GM12873 (cell line): ENCODE measurements around the gene CDC45.

Experiments
- CTCF ChIP-seq: IDR thresholded peaks from 2 replicates; pipeline ENCODE4 v1.5.1; 2012; ENCODE audit warnings: low read depth, mild to moderate bottlenecking, moderate library complexity, low read length, control low read depth; ENCODE audit not compliant: insufficient read depth; ENCODE audit errors: missing control alignments

Gene CDC45

GRCh38 chr22:19554834-19555404 is 75.2 kb downstream of the CDC45 start:
- no peak for TF ChIP-seq CTCF

- no peak for TF ChIP-seq CTCF
Observed at GRCh38 chr22:19555651-19556050, 75.9 kb downstream of the CDC45 start.

- no peak for TF ChIP-seq CTCF
Observed at GRCh38 chr22:19556963-19557545, 77.3 kb downstream of the CDC45 start.

GRCh38 chr22:19559324-19559811 is 79.6 kb downstream of the CDC45 start:
- peak; percentile 23 for TF ChIP-seq CTCF

- TF ChIP-seq CTCF = no peak
Observed at GRCh38 chr22:19559956-19560355, 80.2 kb downstream of the CDC45 start.

GRCh38 chr22:19565382-19566278 is 85.9 kb downstream of the CDC45 start:
- TF ChIP-seq CTCF = no peak
